GM12865 (cell line): ENCODE measurements around the gene TOX2.

Source experiments
- DNase-seq: peaks from one replicate; pipeline ENCODE4 v3.0.0; 2010; ENCODE audit warnings: low read depth
- H3K4me3 ChIP-seq: 2 replicates; pipeline ENCODE4 v1.5.1; 2011; ENCODE audit warnings: mild to moderate bottlenecking, low read depth, low read length, control low read depth
- TF ChIP-seq, protein P1 (sequence below): IDR thresholded peaks from 2 replicates; pipeline ENCODE4 v1.5.1; 2011; ENCODE audit warnings: low read length, control low read depth, low read depth, inconsistent platforms; ENCODE audit not compliant: insufficient read depth; ENCODE audit errors: missing control alignments

The TOX2 gene

DNA sequence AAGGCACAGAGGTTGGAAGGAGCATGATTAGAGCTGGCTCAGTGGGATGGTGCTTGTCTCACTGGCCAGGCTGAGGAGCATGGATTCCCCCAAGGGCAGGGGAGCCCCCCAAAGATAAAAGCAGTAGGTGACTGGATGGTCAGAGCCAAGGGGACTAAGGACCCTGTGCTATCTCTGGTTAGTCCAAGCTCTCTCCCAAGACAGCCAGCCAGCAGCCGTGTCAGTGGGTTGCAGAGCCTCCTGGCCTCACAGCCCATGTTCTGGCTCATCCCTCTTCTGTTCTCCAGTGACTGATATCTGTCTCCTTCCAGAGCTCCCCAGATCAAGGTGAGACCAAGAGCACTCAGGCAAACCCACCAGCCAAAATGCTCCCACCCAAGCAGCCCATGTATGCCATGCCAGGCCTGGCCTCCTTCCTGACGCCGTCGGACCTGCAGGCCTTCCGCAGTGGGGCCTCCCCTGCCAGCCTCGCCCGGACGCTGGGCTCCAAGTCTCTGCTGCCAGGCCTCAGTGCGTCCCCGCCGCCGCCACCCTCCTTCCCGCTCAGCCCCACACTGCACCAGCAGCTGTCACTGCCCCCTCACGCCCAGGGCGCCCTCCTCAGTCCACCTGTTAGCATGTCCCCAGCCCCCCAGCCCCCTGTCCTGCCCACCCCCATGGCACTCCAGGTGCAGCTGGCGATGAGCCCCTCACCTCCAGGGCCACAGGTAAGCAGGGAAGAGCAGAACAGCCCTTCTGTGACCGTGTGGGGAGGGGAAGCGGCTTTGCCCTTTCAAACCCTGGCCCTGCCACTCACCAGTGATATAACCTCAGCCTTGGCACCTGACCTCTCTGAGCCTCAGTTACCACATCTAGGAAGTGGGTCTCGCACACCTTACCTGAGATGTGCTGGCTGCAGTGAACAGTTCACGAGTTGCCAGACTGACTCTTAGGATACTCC is 151.0 kb downstream of the TOX2 start:
- DNase-seq, result no peak
- TF ChIP-seq, protein P1, sequence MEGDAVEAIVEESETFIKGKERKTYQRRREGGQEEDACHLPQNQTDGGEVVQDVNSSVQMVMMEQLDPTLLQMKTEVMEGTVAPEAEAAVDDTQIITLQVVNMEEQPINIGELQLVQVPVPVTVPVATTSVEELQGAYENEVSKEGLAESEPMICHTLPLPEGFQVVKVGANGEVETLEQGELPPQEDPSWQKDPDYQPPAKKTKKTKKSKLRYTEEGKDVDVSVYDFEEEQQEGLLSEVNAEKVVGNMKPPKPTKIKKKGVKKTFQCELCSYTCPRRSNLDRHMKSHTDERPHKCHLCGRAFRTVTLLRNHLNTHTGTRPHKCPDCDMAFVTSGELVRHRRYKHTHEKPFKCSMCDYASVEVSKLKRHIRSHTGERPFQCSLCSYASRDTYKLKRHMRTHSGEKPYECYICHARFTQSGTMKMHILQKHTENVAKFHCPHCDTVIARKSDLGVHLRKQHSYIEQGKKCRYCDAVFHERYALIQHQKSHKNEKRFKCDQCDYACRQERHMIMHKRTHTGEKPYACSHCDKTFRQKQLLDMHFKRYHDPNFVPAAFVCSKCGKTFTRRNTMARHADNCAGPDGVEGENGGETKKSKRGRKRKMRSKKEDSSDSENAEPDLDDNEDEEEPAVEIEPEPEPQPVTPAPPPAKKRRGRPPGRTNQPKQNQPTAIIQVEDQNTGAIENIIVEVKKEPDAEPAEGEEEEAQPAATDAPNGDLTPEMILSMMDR, result no peak
- H3K4me3 ChIP-seq, result no peak overlapping the region

DNA sequence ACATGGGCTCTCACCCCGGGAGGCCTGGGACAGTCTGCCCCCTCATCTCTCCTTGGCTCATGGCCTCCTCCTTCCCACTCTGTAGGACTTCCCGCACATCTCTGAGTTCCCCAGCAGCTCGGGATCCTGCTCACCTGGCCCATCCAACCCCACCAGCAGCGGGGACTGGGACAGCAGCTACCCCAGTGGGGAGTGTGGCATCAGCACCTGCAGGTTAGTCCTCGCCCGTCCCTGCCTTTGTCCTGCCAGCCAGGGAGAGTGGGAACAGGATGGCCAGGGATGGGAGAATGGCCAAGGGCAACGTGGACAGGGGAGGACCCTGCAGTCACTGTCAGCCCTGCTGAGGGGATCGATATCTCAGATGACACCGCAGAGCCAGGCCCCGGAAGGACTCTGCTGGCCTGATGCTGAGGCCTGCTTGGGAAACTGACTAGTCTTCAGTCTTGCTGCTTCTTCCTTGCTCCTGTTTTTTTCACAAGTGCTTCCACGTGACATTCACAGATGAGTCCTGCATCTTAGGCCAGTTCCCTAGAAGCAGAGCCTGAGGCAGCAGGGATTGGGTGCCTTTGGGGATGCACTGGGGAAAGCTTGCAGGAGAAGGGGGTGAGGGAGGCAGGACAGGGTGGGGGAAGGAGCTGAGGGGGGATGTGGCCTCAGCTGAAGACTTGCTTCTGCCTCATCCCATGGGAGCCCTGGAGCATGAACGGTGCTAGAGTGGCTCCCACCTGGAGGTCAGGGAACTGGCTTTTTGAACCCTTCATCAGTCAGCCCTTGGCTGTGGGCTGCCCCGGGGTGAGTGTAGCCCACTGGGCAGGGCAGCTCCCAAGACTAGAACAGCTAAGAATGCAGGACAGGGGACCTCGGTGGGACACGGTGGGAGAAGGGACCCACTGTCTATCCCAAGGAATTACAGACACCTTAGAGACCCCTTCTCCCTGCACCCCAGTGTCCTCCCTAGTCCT is 152.3 kb downstream of the TOX2 start:
- H3K4me3 ChIP-seq, result no peak overlapping the region
- TF ChIP-seq, protein P1, result no peak
- no peak for DNase-seq

DNA sequence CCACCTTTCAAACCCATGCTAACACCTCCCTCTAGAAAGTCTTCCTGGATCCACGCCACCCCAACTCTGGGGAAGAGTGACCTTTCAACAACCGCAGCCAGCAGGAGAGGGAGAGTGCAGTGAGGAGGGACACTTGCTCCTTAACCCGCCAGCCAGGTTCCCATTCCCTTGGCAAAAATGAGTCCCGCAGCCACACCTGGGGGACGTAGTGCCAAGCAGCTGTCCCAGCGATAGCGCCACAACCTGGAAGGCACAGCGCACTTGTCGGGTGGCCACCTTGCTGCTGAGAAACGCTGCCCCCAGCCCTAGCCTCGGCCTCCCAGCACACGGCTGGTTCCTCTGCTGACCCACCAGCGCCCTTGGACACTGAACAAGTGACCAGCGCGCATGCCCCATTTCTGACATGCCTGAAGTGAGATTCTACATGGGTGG is 153.0 kb downstream of the TOX2 start:
- TF ChIP-seq, protein P1, result no peak
- H3K4me3 ChIP-seq, result no peak overlapping the region
- no peak for DNase-seq

DNA sequence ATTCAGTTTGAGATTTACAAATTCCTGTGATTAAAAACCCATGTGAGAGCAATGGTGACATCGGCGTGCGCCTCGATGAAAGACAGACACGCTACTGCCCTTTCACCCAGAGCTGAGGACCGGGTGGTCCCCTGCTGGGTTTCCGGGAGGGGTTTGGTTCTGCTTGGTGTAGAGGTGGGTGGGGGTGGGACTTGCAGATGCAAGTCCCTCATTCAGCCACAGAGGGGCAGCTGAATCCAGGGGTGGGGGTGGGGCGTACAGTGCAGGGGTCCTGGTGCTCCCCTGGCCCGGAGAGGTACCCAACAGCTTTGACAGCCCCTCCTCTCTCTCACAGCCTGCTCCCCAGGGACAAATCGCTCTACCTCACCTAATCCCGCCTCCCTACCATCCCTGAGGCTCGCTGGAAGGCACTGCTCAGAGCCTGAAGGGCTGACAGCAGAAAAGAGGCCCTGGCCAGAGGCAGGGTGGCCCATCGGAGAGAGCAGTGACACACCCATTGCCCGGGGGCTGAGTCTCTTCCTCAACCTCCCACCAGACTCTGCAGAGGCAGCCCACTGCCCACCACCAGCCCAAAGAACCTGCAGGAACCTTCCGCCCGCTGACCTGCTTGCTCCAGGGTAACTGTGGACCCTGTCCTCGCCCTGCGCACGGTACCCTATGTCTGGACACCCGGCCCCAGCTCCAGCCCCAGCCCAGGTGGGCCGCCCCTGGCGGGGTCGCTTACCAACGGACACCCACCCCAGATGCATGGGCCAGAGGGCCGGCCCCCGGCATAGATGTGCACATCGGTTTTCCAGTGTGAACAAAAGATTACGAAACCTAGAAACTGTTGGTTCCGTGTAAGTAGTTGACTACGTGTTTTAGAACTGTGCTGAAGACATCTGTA is 153.9 kb downstream of the TOX2 start:
- no peak for DNase-seq
- TF ChIP-seq, protein P1, result no peak
- no peak overlapping the region for H3K4me3 ChIP-seq

DNA sequence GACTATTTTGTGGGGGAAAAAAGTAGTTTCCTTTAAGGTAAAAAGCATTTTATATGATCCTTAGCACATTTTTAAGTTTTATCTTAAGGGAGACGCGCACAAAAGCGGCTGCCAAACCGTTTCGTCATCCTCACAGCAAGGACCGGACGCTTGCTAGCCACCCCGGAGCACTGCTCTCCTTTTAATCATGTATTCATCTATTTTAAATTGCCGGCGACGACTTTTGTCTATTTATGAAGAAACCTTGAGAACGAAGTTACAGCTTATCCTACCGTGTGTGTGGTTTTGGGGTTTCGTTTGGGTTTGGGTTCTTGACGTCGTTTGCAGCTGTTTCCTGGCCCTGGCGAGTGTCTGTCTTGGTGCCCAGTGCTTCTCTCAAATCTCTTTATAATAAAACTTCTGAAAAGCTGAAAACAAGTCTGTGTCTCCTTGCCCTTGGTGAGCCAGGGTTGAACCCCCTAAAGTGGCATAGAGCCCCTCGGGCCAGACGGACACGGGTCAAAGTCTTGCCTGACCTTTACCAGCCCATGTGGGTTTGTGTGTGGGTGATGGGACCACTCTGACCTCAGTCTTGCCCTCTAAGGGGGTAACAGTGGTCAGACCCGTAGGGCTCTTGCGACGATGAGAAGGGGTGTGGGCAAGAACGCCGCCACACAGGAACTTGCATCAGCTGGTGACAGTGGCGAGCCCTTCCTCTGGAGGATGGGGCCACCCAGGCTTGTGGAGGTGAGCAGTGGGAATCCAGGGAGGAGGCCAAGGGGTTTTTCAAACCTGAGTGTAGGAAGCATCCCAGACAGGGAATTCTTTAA is 154.8 kb downstream of the TOX2 start:
- H3K4me3 ChIP-seq, result no peak overlapping the region
- peak; percentile 82 for DNase-seq
- TF ChIP-seq, protein P1, result no peak
